GM13977 (cell line): ENCODE results near the gene CDC123.

Experiments
- DNase-seq: peaks from one replicate; pipeline ENCODE4 v3.0.0; 2012; ENCODE audit warnings: low spot score
- CTCF ChIP-seq: IDR thresholded peaks from 2 replicates; pipeline ENCODE4 v1.5.1; 2012; ENCODE audit warnings: mild to moderate bottlenecking, control low read depth; ENCODE audit not compliant: insufficient read depth; ENCODE audit errors: extremely low read depth, missing control alignments
- in situ Hi-C: fragments of 300-500 bp; cut with MboI; formaldehyde crosslinking; loops from one replicate; pipeline ENCODE4 v1.12.0; 2022; ENCODE audit warnings: low sequenced_read_pairs, low pct_unique_long_range_greater_than_20kb, mixed read lengths, inconsistent platforms; ENCODE audit not compliant: unreplicated experiment

CDC123 gene

GRCh38 chr10:12195603-12196506 lies at the start of gene CDC123, which contains the start of gene NUDT5:
Gene CDC123, plus strand, starts transcription at chr10:12196188. Its CDS starts 58 bp downstream, at chr10:12196246.
Gene NUDT5, minus strand, starts transcription at chr10:12195891. Its CDS starts 9,600 bp downstream, at chr10:12186291.
- peak; percentile 90 for DNase-seq
- TF ChIP-seq CTCF = peak; percentile 3
- in situ Hi-C loops = no loop called here

GRCh38 chr10:12150163-12150562 lies 45.8 kb upstream of the CDC123 start:
- no peak for TF ChIP-seq CTCF
- in situ Hi-C loops = no loop called here
- no peak for DNase-seq

GRCh38 chr10:12154516-12154915 lies 41.5 kb upstream of the CDC123 start:
- TF ChIP-seq CTCF = no peak
- in situ Hi-C loops = no loop called here
- no peak for DNase-seq

GRCh38 chr10:12156367-12157123 lies 39.4 kb upstream of the CDC123 start:
- in situ Hi-C loops = no loop called here
- DNase-seq = no peak

GRCh38 chr10:12158111-12158510 lies 37.9 kb upstream of the CDC123 start:
- no peak for DNase-seq
- TF ChIP-seq CTCF = no peak
- in situ Hi-C loops = no loop called here

More at GRCh38 chr10:12156367-12157123, 39.4 kb upstream of the CDC123 start:
- TF ChIP-seq CTCF = no peak

GRCh38 chr10:12160664-12161063 lies 35.3 kb upstream of the CDC123 start:
- DNase-seq = no peak
- in situ Hi-C loops = no loop called here
- no peak for TF ChIP-seq CTCF
